Left lung (tissue), 10 donors: ENCODE data around the gene SRI. TPM values are rescaled to one million over a fixed set of nuclear protein-coding genes. Genes with fewer than 3 reads are reported as not detected.

ENCODE experiments used
- ATAC-seq: fragments of 200-7000 bp; cut with Tn5 transposase; one replicate; pipeline ENCODE4 v1.9.1; 2020; ENCODE audit warnings: moderate library complexity
- DNase-seq, 4 donors: peaks; one replicate each; pipeline ENCODE4 v3.0.0-alpha.2; 2013 to 2020
- H3K27ac ChIP-seq, 2 donors: fragments of 200-600 bp; sonication (generic) in 1 of 2; one replicate each; pipeline versions ENCODE4 v1.5.0 to v1.8.0; 2020 to 2021
- H3K27me3 ChIP-seq, 2 donors: fragments of 200-600 bp; sonication (generic) in 1 of 2; one replicate each; pipeline versions ENCODE4 v1.5.0 to v1.8.0; 2020 to 2021
- H3K36me3 ChIP-seq, 2 donors: fragments of 200-600 bp; sonication (generic) in 1 of 2; one replicate each; pipeline versions ENCODE4 v1.5.0 to v1.8.0; 2020 to 2021
- H3K4me1 ChIP-seq, 2 donors: fragments of 200-600 bp; one replicate each; pipeline ENCODE4 v1.8.0; 2021
- H3K4me3 ChIP-seq, 2 donors: fragments of 200-600 bp; sonication (generic) in 1 of 2; one replicate each; pipeline versions ENCODE4 v1.5.0 to v1.8.0; 2020 to 2021; ENCODE audit warnings: mild to moderate bottlenecking in 1 of 2
- H3K9me3 ChIP-seq, 2 donors: fragments of 200-600 bp; sonication (generic) in 1 of 2; one replicate each; pipeline versions ENCODE4 v1.5.0 to v1.8.0; 2020 to 2021
- CTCF ChIP-seq, 2 donors: fragments of 200-600 bp; sonication (generic) in 1 of 2; IDR thresholded peaks; one replicate each; pipeline versions ENCODE4 v1.5.0 to v1.8.0; 2021; ENCODE audit warnings: antibody characterized with exemption in 2 of 2
- intact Hi-C, 2 donors: fragments of 100-400 bp; cut with DNase I; formaldehyde crosslinking; loops; one replicate each; pipeline versions ENCODE4 v1.11.2 to v1.14.2; 2022
- polyA plus RNA-seq, 6 donors: library from polyadenylated mRNA; unstranded; fragments of 120-200 nt; gene quantifications; one replicate each; pipeline ENCODE4 v1.2.1, GENCODE V29; 2013; ENCODE audit not compliant: insufficient read length in 6 of 6
- total RNA-seq, 2 donors: library from RNA; stranded (reverse); fragmentation: NEBNext Ultra II Directional; extraction: Animal tissue kit (Norgen Biotek cat#: 25700); gene quantifications; one replicate each; pipeline ENCODE4 v1.2.1, GENCODE V29; 2021
- donor health status: DM: no; HTN: yes; CAD: no.
- donor health status: DM: no; HTN: no; CAD: no.

Gene SRI
- total and polyA plus RNA-seq, 8 donors = 121 to 189 (median 163) TPM

DNA sequence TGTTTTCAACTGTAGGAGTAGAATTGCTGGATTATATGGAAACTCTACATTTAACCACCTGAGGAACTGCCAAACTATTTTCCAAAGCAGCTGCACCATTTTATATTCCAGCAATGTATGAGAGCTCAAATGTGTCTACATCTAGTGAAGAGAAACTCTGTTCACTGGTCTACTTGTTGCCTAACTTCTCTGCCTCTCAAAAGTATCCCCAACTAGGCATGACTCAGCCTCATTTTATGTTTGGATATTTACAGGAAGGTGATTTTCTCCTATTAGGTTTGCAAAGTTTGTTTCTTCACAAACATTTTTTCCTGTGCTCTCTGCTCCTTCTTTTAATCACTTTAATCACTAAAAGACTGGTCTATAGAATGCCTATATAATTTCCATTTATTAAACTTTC, 37.1 kb upstream of the SRI start:
- DNase-seq (no peak), ATAC-seq (peak; percentile 57)
- peaks cover 0 to 6% of the 10 kb centered on the region in 2 donors for H3K4me1 ChIP-seq
- no peak for TF ChIP-seq CTCF (IDR thresholded peaks at IDR 0.05)
- H3K9me3 ChIP-seq = peaks cover 0 to 26% of the 10 kb centered on the region in 2 donors
- no peak overlapping the region for H3K27ac ChIP-seq
- H3K4me3 ChIP-seq = no peak overlapping the region
- H3K36me3 ChIP-seq = no peaks in the 10 kb centered on the region
- intact Hi-C loops = no loop called here
- H3K27me3 ChIP-seq = no peaks in the 10 kb centered on the region

GRCh38 chr7:88254721-88255424, 35.0 kb upstream of the SRI start:
- intact Hi-C loops = no loop called here
- ATAC-seq (peak; percentile 88), DNase-seq (peak in 1 of 4 donors; percentile 57)
- Histone ChIP-seq H3K9me3 (peaks cover 0 to 26% of the 10 kb centered on the region in 2 donors), H3K36me3 (no peaks in the 10 kb centered on the region), H3K27ac (no peak overlapping the region), H3K27me3 (no peaks in the 10 kb centered on the region), H3K4me3 (no peak overlapping the region), H3K4me1 (peaks cover 0 to 6% of the 10 kb centered on the region in 2 donors)
- no peak for TF ChIP-seq CTCF (IDR thresholded peaks at IDR 0.05)

GRCh38 chr7:88253640-88254039, 33.8 kb upstream of the SRI start:
- Histone ChIP-seq H3K4me3 (no peak overlapping the region), H3K4me1 (peaks cover 0 to 6% of the 10 kb centered on the region in 2 donors), H3K9me3 (peaks cover 0 to 26% of the 10 kb centered on the region in 2 donors), H3K27ac (no peak overlapping the region), H3K27me3 (no peaks in the 10 kb centered on the region), H3K36me3 (no peaks in the 10 kb centered on the region)
- ATAC-seq = no peak
- no peak for DNase-seq
- TF ChIP-seq CTCF (IDR thresholded peaks at IDR 0.05) = no peak
- intact Hi-C loops = no loop called here

- H3K27me3 ChIP-seq = no peaks in the 10 kb centered on the region
- no peaks in the 10 kb centered on the region for H3K36me3 ChIP-seq
- ATAC-seq = no peak
- peaks cover 0 to 3% of the 10 kb centered on the region in 2 donors for H3K4me1 ChIP-seq
- no peak overlapping the region for H3K27ac ChIP-seq
- H3K9me3 ChIP-seq = no peaks in the 10 kb centered on the region
- no peak overlapping the region for H3K4me3 ChIP-seq
- no peak for TF ChIP-seq CTCF (IDR thresholded peaks at IDR 0.05)
- intact Hi-C loops = loop anchor here in 1 of 2 donors (5.0 kb wide), 1 partner anchor 118 kb away; no protein-coding TSS in a partner anchor
- DNase-seq = no peak
Observed at GRCh38 chr7:88244258-88244657, 24.4 kb upstream of the SRI start.

DNA sequence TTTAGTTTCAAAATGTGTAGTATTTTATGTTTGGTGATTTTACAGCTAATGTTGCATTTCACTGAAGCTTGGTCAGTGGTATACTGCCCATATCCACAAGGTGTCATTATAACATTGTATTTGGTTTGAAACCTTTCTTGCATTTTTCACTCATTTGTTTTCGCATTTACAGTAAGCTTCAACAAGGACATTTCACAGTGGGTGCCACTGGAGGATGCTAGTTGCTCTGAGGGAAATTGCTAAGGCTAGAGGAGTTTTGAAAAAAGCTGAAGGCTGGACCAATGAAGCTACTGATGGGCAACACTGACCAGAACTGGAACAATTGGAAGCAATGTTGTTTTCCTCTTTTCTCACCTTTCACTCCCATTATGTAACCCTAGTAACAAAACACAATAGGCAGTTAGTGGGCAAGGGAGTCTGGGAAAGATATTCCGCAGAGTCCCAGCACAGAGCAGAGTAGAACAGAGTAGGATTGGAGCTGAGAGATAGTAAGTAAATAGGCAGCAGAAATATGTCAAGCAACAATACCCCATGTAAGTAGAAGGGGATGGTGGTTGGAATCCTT, 23.6 kb upstream of the SRI start:
- Histone ChIP-seq H3K27ac (no peak overlapping the region), H3K36me3 (no peaks in the 10 kb centered on the region), H3K9me3 (no peaks in the 10 kb centered on the region), H3K4me3 (no peak overlapping the region), H3K27me3 (no peaks in the 10 kb centered on the region), H3K4me1 (peaks cover 0 to 3% of the 10 kb centered on the region in 2 donors)
- DNase-seq = peak in 1 of 4 donors; percentile 48
- peak; percentile 67 to 68 for TF ChIP-seq CTCF (IDR thresholded peaks at IDR 0.05)
- peak; percentile 100 for ATAC-seq
- intact Hi-C loops = loop anchor here in 1 of 2 donors (5.0 kb wide), 1 partner anchor 119 kb away; no protein-coding TSS in a partner anchor
